Thyroid gland (tissue), 4 donors: ENCODE measurements around the gene NDUFB6. TPM values are rescaled to one million over a fixed set of nuclear protein-coding genes. Genes with fewer than 3 reads are reported as not detected.

Experiments used
- DNase-seq, 2 donors: peaks; one replicate each; pipeline ENCODE4 v3.0.0-alpha.2; 2019
- H3K27ac ChIP-seq, 3 donors: fragments of 200-600 bp; sonication (generic); 1 replicate in 2 of 3; 2 replicates in 1 of 3; pipeline ENCODE4 v1.5.1; 2016 to 2019; ENCODE audit warnings: mild to moderate bottlenecking in 1 of 3, moderate library complexity in 1 of 3
- H3K27me3 ChIP-seq: fragments of 200-600 bp; sonication (generic); one replicate; pipeline ENCODE4 v1.5.1; 2019
- H3K36me3 ChIP-seq, 2 donors: fragments of 200-600 bp; sonication (generic); one replicate each; pipeline ENCODE4 v1.5.1; 2016 to 2019
- H3K4me1 ChIP-seq, 2 donors: fragments of 200-600 bp; sonication (generic); one replicate each; pipeline ENCODE4 v1.5.1; 2017 to 2019
- H3K4me3 ChIP-seq, 3 donors: fragments of 200-600 bp; sonication (generic); replicated peaks in 1 of 3; 1 replicate in 2 of 3; 2 replicates in 1 of 3; pipeline ENCODE4 v1.5.1; 2016; ENCODE audit warnings: mild to moderate bottlenecking in 1 of 3
- H3K9me3 ChIP-seq: fragments of 200-600 bp; sonication (generic); one replicate; pipeline ENCODE4 v1.5.1; 2017
- POLR2A ChIP-seq, 2 donors: fragments of 450-650 bp; IDR thresholded peaks; one replicate each; pipeline ENCODE4 v1.6.1; 2017; ENCODE audit warnings: antibody characterized with exemption in 2 of 2, mild to moderate bottlenecking in 2 of 2, moderate library complexity in 1 of 2
- WGBS, 2 donors: methylation state at CpG; one replicate each; pipeline ENCODE4 v1.1.5; 2017; 5-methylcytosine and 5-hydroxymethylcytosine counted together
- intact Hi-C: fragments of 100-400 bp; cut with DNase I; formaldehyde crosslinking; loops from one replicate; pipeline ENCODE4 v1.15.1; 2023
- total RNA-seq, 4 donors: library from RNA; depleted of rRNA; stranded (reverse); fragments of >200 nt; gene quantifications; one replicate each; pipeline ENCODE4 v1.2.3, GENCODE V29; 2016
- TF ChIP-seq, protein P1 (sequence below), 6 experiments: fragments of 200-600 bp in 3 of 6; fragments of 450-650 bp in 3 of 6; sonication (generic) in 3 of 6; IDR thresholded peaks; one replicate each; pipeline ENCODE4 v1.5.1; 2016 to 2019; ENCODE audit warnings: antibody characterized with exemption in 6 of 6, mild to moderate bottlenecking in 2 of 6, inconsistent platforms in 1 of 6, moderate library complexity in 1 of 6

The NDUFB6 gene
- total RNA-seq, 4 donors from 2014 or later, result 19.1 to 78.2 (median 57.9) TPM

DNA sequence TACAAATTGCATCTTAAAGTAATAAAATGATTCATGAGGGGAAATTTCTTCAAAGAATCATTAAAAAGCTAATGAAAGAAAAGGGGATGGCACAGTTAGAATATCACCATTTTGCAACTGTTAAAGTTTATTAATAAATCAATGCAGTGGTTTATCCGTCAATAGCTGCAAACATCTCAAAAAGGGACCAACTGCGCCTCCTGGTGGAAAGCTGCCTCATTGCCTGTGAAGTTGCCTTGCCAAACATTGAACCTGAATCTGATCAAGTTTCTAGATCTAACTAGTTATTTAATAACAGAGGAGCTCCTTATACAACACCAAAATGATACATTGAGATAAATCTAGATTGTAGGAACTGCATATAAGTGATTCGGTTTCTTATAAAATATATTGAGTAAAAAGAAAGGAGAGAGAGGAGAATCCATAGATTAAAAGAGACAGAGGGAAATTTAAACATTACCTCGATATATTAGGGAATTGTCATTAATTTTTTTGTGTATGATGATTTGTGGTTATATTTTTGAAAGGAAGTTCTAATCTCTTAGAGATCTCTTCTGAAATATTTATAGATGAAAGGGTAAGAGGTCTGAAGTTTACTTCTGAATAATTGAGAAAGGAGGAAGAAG, 6.9 kb upstream of the NDUFB6 start:
- Histone ChIP-seq H3K27me3 (no peaks in the 10 kb centered on the region), H3K27ac (no peak overlapping the region), H3K4me1 (no peaks in the 10 kb centered on the region), H3K9me3 (no peaks in the 10 kb centered on the region), H3K4me3 (no peak overlapping the region), H3K36me3 (no peaks in the 10 kb centered on the region)
- no peak for TF ChIP-seq POLR2A (IDR thresholded peaks at IDR 0.05)
- TF ChIP-seq, protein P1, sequence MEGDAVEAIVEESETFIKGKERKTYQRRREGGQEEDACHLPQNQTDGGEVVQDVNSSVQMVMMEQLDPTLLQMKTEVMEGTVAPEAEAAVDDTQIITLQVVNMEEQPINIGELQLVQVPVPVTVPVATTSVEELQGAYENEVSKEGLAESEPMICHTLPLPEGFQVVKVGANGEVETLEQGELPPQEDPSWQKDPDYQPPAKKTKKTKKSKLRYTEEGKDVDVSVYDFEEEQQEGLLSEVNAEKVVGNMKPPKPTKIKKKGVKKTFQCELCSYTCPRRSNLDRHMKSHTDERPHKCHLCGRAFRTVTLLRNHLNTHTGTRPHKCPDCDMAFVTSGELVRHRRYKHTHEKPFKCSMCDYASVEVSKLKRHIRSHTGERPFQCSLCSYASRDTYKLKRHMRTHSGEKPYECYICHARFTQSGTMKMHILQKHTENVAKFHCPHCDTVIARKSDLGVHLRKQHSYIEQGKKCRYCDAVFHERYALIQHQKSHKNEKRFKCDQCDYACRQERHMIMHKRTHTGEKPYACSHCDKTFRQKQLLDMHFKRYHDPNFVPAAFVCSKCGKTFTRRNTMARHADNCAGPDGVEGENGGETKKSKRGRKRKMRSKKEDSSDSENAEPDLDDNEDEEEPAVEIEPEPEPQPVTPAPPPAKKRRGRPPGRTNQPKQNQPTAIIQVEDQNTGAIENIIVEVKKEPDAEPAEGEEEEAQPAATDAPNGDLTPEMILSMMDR (IDR thresholded peaks at IDR 0.05), result peak; percentile 39 to 86 (median 76)
- peak; percentile 62 to 69 for DNase-seq
- intact Hi-C loops, result loop anchor here (5.0 kb wide), 2 partner anchors 53 to 387 kb away; partner anchors contain the start of gene RIGI
- 22% methylated on average over 4 of the region's 4 CpGs for WGBS, 2 donors

DNA sequence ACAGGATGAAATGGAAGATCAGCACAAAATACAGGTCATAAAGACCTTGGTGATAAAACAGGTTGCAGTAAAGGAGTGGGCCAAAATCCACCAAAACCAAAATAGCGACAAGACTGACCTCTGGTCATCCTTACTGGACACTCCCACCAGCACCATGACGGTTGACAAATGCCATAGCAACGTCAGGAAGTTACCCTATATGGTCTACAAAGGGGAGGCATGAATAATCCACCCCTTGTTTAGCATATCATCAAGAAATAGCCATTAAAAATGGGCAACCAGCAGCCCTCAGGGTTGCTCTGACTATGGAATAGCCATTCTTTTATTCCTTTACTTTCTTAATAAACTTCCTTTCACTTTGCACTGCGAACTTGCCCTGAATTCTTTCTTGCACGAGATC, 6.0 kb upstream of the NDUFB6 start:
- 61% methylated on average over 5 of the region's 5 CpGs for WGBS, 2 donors
- Histone ChIP-seq H3K36me3 (no peaks in the 10 kb centered on the region), H3K4me3 (no peak overlapping the region), H3K27me3 (no peaks in the 10 kb centered on the region), H3K9me3 (no peaks in the 10 kb centered on the region), H3K4me1 (peaks cover 0 to under 1% of the 10 kb centered on the region in 2 donors), H3K27ac (no peak overlapping the region)
- intact Hi-C loops, result no loop called here
- TF ChIP-seq, protein P1 (IDR thresholded peaks at IDR 0.05), result no peak
- TF ChIP-seq POLR2A (IDR thresholded peaks at IDR 0.05), result no peak
- no peak for DNase-seq

DNA sequence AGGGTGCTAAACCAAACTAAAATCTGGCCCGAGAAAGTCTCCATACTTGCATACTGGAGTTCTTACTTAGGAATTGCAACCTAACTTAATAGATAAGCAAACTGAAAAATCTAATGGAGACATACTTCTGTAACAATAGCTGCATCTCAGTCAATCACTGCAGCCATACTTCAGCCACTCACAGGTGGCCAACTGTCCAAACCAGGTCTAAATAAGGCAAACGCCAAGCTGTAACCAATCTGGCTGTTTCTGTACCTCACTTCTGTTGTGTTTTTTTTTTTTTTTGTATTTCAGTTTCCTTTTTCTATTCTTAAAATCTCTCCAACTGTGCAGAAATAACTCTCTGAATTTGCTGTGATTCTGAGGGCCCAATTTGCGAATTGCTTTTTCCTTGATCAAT, 4.4 kb upstream of the NDUFB6 start:
- Histone ChIP-seq H3K9me3 (no peaks in the 10 kb centered on the region), H3K27me3 (no peaks in the 10 kb centered on the region), H3K4me3 (no peak overlapping the region), H3K4me1 (peaks cover 0 to 9% of the 10 kb centered on the region in 2 donors), H3K36me3 (no peaks in the 10 kb centered on the region), H3K27ac (no peak overlapping the region)
- WGBS, 2 donors, result 81 to 82% methylated on average over 3 of the region's 3 CpGs
- no peak for DNase-seq
- TF ChIP-seq POLR2A (IDR thresholded peaks at IDR 0.05), result no peak
- TF ChIP-seq, protein P1 (IDR thresholded peaks at IDR 0.05), result no peak
- intact Hi-C loops, result no loop called here

DNA sequence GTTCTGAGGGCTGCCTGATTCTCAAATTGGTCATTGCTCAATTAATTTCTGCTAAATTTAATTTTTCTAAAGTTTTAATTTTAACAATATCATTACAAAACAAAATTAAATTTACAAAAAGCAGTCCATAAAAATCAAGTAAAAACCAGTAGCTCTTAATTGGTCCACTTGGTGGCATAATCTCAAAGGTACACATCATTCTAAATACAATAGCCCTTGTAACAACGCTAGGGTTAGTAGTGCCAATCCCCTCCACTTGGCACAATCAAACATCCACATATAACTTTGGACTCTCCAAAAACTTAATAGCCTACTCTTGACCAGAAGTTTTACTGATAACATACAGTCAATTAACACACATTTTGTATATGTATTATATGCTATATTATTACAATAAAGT, 1.9 kb upstream of the NDUFB6 start:
- intact Hi-C loops, result no loop called here
- DNase-seq, result no peak
- Histone ChIP-seq H3K27ac (no peak overlapping the region), H3K4me3 (no peak overlapping the region), H3K9me3 (no peaks in the 10 kb centered on the region), H3K27me3 (no peaks in the 10 kb centered on the region), H3K36me3 (no peaks in the 10 kb centered on the region), H3K4me1 (peaks cover 12 to 20% of the 10 kb centered on the region in 2 donors)
- TF ChIP-seq POLR2A (IDR thresholded peaks at IDR 0.05), result no peak
- TF ChIP-seq, protein P1 (IDR thresholded peaks at IDR 0.05), result no peak
- WGBS, 2 donors, result 44 to 45% methylated on average over 1 of the region's 1 CpG

DNA sequence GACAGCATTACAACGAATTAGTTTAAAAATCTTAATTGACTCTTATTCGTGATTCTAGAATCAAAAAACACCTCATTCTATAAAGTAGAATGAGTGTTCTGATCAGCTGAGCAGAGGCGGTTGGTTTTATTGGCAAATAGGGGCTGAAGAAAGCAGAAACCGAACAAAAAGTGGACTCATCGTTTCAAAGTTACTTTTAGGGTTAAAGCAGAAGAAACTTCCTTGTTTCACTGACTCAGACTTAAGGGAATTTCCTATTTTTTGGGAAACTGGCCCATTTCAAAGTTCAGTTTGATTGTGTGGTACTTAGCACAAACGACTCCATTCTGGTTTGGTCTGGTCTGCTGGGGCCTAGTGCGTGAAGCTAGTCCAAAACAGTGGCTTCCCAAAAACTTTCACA, 862 bp upstream of the NDUFB6 start:
- Histone ChIP-seq H3K27ac (no peak overlapping the region), H3K9me3 (no peaks in the 10 kb centered on the region), H3K4me3 (no peak overlapping the region), H3K36me3 (no peaks in the 10 kb centered on the region), H3K27me3 (no peaks in the 10 kb centered on the region), H3K4me1 (peaks cover 12 to 20% of the 10 kb centered on the region in 2 donors)
- TF ChIP-seq, protein P1 (IDR thresholded peaks at IDR 0.05), result no peak
- no peak for TF ChIP-seq POLR2A (IDR thresholded peaks at IDR 0.05)
- intact Hi-C loops, result loop anchor here (2.0 kb wide), 1 partner anchor 189 kb away; the partner anchor contains the start of gene ACO1
- no peak for DNase-seq
- 81 to 84% methylated on average over 7 of the region's 7 CpGs for whole genome bisulfite sequencing, 2 donors
